HG03469 (cell line): ENCODE measurements around the gene TROAP.
A peak's percentile ranks its signal among the peaks of the same experiment; 100 is the strongest.
"Not testable (repeated sequence)": the region's sequence is repeated elsewhere in the genome, so short reads cannot be mapped to it uniquely, and the experiment has no call there.

Experiments used
- ATAC-seq: cut with Tn5 transposase; IDR thresholded peaks from one replicate; pipeline ENCODE4 v1.9.1; 2021; ENCODE audit warnings: mild to moderate bottlenecking, moderate library complexity, moderate number of reproducible peaks; ENCODE audit not compliant: unreplicated experiment

The TROAP gene

GRCh38 chr12:49322708-49323523, at the start of gene TROAP:
TSS of gene TROAP (plus strand) at chr12:49323255. CDS start at chr12:49323609, 354 bp downstream.
- peak; percentile 92 for ATAC-seq

- ATAC-seq = no peak
Measured at GRCh38 chr12:49273726-49274395, 49.2 kb upstream of the TROAP start.

GRCh38 chr12:49274396-49275069, 48.5 kb upstream of the TROAP start:
- ATAC-seq = no peak

GRCh38 chr12:49276304-49277290, 46.5 kb upstream of the TROAP start:
- ATAC-seq = no peak

- no peak for ATAC-seq
Measured at GRCh38 chr12:49277466-49277865, 45.6 kb upstream of the TROAP start.

GRCh38 chr12:49279706-49280159, 43.3 kb upstream of the TROAP start:
- ATAC-seq = no peak

GRCh38 chr12:49280545-49280944, 42.5 kb upstream of the TROAP start:
- not testable (repeated sequence) for ATAC-seq

- no peak for ATAC-seq
Measured at GRCh38 chr12:49282302-49282701, 40.8 kb upstream of the TROAP start.

GRCh38 chr12:49282740-49283375, 40.2 kb upstream of the TROAP start:
- not testable (repeated sequence) for ATAC-seq

- ATAC-seq = no peak
Measured at GRCh38 chr12:49283541-49284429, 39.3 kb upstream of the TROAP start.

- ATAC-seq = no peak
Measured at GRCh38 chr12:49284672-49285071, 38.4 kb upstream of the TROAP start.

GRCh38 chr12:49287876-49288275, 35.2 kb upstream of the TROAP start:
- ATAC-seq = no peak

GRCh38 chr12:49288412-49288853, 34.6 kb upstream of the TROAP start:
- no peak for ATAC-seq

GRCh38 chr12:49288922-49289555, 34.0 kb upstream of the TROAP start:
- ATAC-seq = no peak

- ATAC-seq = no peak
Measured at GRCh38 chr12:49292729-49293055, 30.4 kb upstream of the TROAP start.

GRCh38 chr12:49293056-49293956, 29.7 kb upstream of the TROAP start:
- no peak for ATAC-seq

- ATAC-seq = no peak
Measured at GRCh38 chr12:49294086-49294803, 28.8 kb upstream of the TROAP start.
